RWPE1 (cell line): ENCODE results near the gene DNAH11.

Source experiments
- CTCF ChIA-PET: fragments of 350-600 bp; sonication (Branson Sonifier 250); formaldehyde crosslinking; extraction: SDS; loops from one replicate; lab custom pipeline; 2021; lab: Yijun Ruan, JAX
- POLR2A ChIA-PET: fragments of 400-600 bp; formaldehyde crosslinking; extraction: SDS; loops from one replicate; lab custom pipeline; 2020; ENCODE audit warnings: antibody characterized with exemption; ENCODE audit not compliant: low non-redundant PET; lab: Yijun Ruan, JAX
- DNase-seq: peaks from one replicate; pipeline ENCODE4 v3.0.0; 2012; ENCODE audit warnings: low spot score
- H3K27ac ChIP-seq: fragments of 450-650 bp; 2 replicates; pipeline ENCODE4 v1.5.1; 2017
- TF ChIP-seq, protein P1 (sequence below): fragments of 450-650 bp; conservative IDR thresholded peaks from 2 replicates; pipeline ENCODE4 v1.5.1; 2017; ENCODE audit warnings: low read depth, mild to moderate bottlenecking

Gene DNAH11

DNA sequence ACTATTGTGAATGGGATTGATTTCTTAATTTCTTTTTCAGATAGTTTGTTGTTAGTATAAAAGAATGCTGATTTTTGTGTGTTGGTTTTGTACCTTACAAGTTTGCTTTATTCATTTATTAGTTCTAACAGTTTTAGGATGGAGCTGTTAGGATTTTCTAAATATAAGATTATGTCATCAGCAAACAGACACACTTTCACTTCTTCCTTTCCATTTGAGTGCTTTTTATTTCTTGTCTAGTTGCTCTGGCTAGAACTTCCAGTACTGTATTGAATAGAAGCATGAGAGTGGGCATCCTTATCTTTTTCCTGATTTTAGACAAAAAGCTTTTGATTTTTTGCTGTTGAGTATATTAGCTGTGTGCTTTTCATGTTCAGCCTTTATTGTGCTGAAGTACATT, 81.5 kb downstream of the DNAH11 start:
- CTCF ChIA-PET, result interaction anchor here (0.7 kb wide), 1 partner anchor 705 kb away, joined by 5 read pairs; no protein-coding TSS in a partner anchor
- POLR2A ChIA-PET, result no interaction called here
- DNase-seq, result no peak
- TF ChIP-seq, protein P1, sequence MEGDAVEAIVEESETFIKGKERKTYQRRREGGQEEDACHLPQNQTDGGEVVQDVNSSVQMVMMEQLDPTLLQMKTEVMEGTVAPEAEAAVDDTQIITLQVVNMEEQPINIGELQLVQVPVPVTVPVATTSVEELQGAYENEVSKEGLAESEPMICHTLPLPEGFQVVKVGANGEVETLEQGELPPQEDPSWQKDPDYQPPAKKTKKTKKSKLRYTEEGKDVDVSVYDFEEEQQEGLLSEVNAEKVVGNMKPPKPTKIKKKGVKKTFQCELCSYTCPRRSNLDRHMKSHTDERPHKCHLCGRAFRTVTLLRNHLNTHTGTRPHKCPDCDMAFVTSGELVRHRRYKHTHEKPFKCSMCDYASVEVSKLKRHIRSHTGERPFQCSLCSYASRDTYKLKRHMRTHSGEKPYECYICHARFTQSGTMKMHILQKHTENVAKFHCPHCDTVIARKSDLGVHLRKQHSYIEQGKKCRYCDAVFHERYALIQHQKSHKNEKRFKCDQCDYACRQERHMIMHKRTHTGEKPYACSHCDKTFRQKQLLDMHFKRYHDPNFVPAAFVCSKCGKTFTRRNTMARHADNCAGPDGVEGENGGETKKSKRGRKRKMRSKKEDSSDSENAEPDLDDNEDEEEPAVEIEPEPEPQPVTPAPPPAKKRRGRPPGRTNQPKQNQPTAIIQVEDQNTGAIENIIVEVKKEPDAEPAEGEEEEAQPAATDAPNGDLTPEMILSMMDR, result no peak
- no peak overlapping the region for H3K27ac ChIP-seq

DNA sequence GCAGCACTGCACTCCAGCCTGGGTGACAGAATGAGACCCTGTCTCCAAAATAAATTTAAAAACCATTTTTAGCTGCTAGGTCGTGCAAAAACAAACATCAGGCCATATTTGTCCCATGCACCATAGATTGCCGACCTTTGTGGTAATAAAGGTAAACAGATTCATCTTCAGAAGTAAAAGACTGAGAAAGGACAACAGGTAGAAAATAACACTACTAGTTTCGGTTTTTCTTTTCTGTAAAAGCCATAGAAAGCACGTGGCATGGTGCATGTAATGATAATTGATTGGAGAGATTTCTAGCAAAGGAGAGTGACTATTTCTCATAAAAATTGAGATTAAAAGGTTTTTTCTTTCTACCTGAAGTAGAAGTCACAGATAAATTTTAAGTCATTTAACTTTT, 93.9 kb downstream of the DNAH11 start:
- H3K27ac ChIP-seq, result no peak overlapping the region
- CTCF ChIA-PET, result no interaction called here
- POLR2A ChIA-PET, result no interaction called here
- DNase-seq, result no peak
- TF ChIP-seq, protein P1, result no peak

DNA sequence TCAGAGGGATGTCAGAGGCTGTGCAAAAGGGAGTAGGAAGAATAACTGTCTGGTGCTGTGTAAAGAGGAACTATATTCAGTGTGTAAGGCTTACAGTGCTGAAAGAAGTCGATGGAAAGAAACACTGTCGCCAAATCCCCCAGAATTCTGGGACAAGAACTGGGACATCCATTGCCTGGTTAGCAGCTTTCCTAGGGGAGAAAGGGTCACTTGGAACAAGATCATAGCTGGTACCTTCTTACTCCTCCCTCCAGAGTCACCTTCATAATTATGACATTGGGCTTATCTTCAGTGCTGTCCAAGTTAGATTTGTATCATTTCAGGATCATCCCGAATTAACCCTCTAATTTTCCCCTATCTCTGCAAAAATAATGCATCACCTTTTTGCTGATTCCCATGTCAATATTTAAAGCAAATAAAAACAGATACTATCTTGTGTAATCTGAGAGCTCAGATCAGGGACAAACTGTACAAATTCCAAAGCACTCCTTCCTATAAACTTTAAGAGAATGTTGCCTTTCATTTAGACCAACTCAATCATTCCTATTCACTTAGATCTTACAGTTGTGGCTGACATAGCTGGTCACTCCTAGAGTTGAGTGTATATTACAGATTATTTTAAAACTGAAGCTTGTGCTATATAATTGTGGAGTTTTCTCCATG, 96.5 kb downstream of the DNAH11 start:
- TF ChIP-seq, protein P1, result no peak
- H3K27ac ChIP-seq, result no peak overlapping the region
- ChIA-PET POLR2A (no interaction called here), CTCF (no interaction called here)
- DNase-seq, result no peak

DNA sequence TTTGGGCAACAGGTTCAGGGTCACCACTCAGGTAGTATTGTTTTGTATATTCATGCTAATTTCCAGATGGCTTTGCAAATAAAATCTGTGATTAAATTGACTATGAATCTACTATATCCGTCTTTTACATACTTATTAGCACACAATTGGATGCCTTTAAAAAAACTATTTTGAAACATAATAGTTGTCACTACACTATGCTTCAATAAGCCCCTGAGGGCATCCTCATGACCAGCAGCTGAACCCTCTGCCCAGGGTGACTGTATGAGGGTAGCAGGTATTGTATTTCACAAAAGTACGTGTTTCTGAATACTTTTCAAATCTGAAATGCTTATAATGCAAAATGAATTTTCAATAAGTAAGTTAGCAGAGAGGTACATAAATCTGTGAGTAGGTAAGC, 97.3 kb downstream of the DNAH11 start:
- ChIA-PET POLR2A (no interaction called here), CTCF (no interaction called here)
- TF ChIP-seq, protein P1, result no peak
- no peak overlapping the region for H3K27ac ChIP-seq
- no peak for DNase-seq

DNA sequence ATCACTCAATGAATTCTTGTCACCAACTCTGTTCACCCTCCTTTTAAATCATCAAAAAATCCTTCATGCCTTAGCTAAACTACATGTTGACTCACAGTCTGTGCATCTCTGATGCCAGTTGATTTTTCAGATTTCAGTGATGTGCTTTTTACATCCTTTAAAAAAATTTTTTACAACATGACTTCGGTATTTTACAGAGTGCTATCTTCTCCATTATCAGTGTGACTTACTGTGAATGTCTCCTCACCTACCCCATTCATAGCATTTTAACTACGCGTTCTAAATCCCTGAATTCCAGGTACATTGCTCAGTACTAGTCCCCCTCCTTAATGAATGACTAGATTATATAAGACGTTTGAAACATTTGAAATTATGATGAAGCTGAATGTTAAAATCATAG, 98.7 kb downstream of the DNAH11 start:
- ChIA-PET POLR2A (no interaction called here), CTCF (no interaction called here)
- no peak for DNase-seq
- H3K27ac ChIP-seq, result no peak overlapping the region
- TF ChIP-seq, protein P1, result no peak

DNA sequence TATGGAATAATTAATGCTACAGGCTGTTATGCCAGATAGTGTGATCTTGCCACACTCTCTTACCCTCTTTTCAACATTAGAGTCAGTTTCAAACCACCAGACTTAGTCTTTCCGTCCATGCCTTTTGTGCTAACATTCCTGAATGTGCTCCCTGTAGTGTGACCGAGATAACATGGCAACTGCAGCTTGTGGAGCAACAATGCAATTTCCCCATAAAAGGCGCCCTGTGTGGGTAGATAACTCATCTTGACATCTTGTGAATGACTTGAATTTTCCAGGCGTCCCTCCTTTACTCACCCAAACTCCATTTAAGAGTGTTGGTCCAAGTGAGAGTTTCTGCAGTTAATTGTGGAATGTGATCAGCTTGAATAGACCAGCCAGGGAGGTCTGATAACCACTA, 99.6 kb downstream of the DNAH11 start:
- POLR2A ChIA-PET, result no interaction called here
- no peak overlapping the region for H3K27ac ChIP-seq
- DNase-seq, result no peak

More for the DNA sequence above, 99.6 kb downstream of the DNAH11 start:
- CTCF ChIA-PET, result no interaction called here
- TF ChIP-seq, protein P1, result no peak
